ENCODE measurements around the gene GJA3.
A peak's percentile ranks its signal among the peaks of the same experiment; 100 is the strongest.
"Not testable (repeated sequence)": the region's sequence is repeated elsewhere in the genome, so short reads cannot be mapped to it uniquely, and the experiment has no call there.

GJA3 gene

GRCh38 chr13:20182231-20182846 lies 21.5 kb upstream of the GJA3 start:
- peak; percentile 75 for DNase-seq

- no peak for DNase-seq
These were observed 20.3 kb upstream of the GJA3 start for GRCh38 chr13:20181188-20181587.

- DNase-seq, result no peak
These were observed 17.3 kb upstream of the GJA3 start for GRCh38 chr13:20178156-20178555.

GRCh38 chr13:20177049-20177831 lies 16.4 kb upstream of the GJA3 start:
- no peak for DNase-seq

- DNase-seq, result no peak
These were observed 15.2 kb upstream of the GJA3 start for GRCh38 chr13:20175907-20176652.

- DNase-seq, result no peak
These were observed 14.5 kb upstream of the GJA3 start for GRCh38 chr13:20175406-20175794.

GRCh38 chr13:20174656-20175405 lies 14.0 kb upstream of the GJA3 start:
- DNase-seq, result peak; percentile 84

GRCh38 chr13:20173116-20173746 lies 12.4 kb upstream of the GJA3 start:
- DNase-seq, result no peak

- no peak for DNase-seq
These were observed 10.5 kb upstream of the GJA3 start for GRCh38 chr13:20171364-20171763.

- DNase-seq, result no peak
These were observed 10.1 kb upstream of the GJA3 start for GRCh38 chr13:20170921-20171320.

GRCh38 chr13:20168396-20168795 lies 7.5 kb upstream of the GJA3 start:
- DNase-seq, result no peak

- DNase-seq, result peak; percentile 44
These were observed 4.8 kb upstream of the GJA3 start for GRCh38 chr13:20165417-20166257.

GRCh38 chr13:20161951-20162300 lies 1.1 kb upstream of the GJA3 start:
- DNase-seq, result no peak

- no peak for DNase-seq
These were observed 561 bp upstream of the GJA3 start for GRCh38 chr13:20161275-20161950.

GRCh38 chr13:20159646-20160305 lies 1.1 kb downstream of the GJA3 start:
- no peak for DNase-seq

- no peak for DNase-seq
These were observed 3.6 kb downstream of the GJA3 start for GRCh38 chr13:20157151-20157796.

GRCh38 chr13:20156702-20157101 lies 4.2 kb downstream of the GJA3 start:
- peak; percentile 18 for DNase-seq

- DNase-seq, result not testable (repeated sequence)
These were observed 7.6 kb downstream of the GJA3 start for GRCh38 chr13:20153290-20153689.

GRCh38 chr13:20151612-20152011 lies 9.2 kb downstream of the GJA3 start:
- no peak for DNase-seq

GRCh38 chr13:20151016-20151415 lies 9.8 kb downstream of the GJA3 start:
- no peak for DNase-seq

Data from fibroblast of skin of scalp (primary cell).